H1 (cell line): ENCODE data around the gene RCBTB1. TPM values are rescaled to one million over a fixed set of nuclear protein-coding genes. Genes with fewer than 3 reads are reported as not detected.
A peak's percentile ranks its signal among the peaks of the same experiment; 100 is the strongest.

Source experiments
- CTCF ChIA-PET: fragments of 300-600 bp; sonication (Branson Sonifier 250); formaldehyde crosslinking; loops from one replicate; lab custom pipeline; 2021; ENCODE audit not compliant: partially characterized antibody; lab: Charles Lee
- POLR2A ChIA-PET: fragments of 300-600 bp; sonication (Branson Sonifier 250); formaldehyde crosslinking; loops from one replicate; lab custom pipeline; 2021; ENCODE audit warnings: inconsistent platforms; ENCODE audit not compliant: partially characterized antibody; lab: Charles Lee
- DNase-seq, 2 experiments: peaks; one replicate each; pipeline versions ENCODE4 v3.0.0 to v3.0.0-alpha.2; 2010 to 2022; ENCODE audit warnings: low spot score in 2 of 2, low read depth in 1 of 2, mixed read lengths in 1 of 2
- FAIRE-seq: peaks from 2 replicates; lab custom pipeline; 2011; peaks lifted over from hg19 to GRCh38; lab: Jason Lieb, UNC
- H2AFZ ChIP-seq: 2 replicates; pipeline ENCODE4 v1.8.1; 2012; ENCODE audit warnings: low read length, inconsistent platforms
- H2AK5ac ChIP-seq: 2 replicates; pipeline ENCODE4 v1.6.1; 2013; ENCODE audit warnings: low read depth, low read length
- H2BK120ac ChIP-seq: replicated peaks from 2 replicates; pipeline ENCODE3; 2013; ENCODE audit warnings: low read depth, low read length, inconsistent platforms
- H2BK12ac ChIP-seq: 2 replicates; pipeline ENCODE4 v1.6.1; 2013; ENCODE audit warnings: low read depth, low read length
- H2BK15ac ChIP-seq: 2 replicates; pipeline ENCODE4 v1.6.1; 2013; ENCODE audit warnings: low read length
- H2BK20ac ChIP-seq: 2 replicates; pipeline ENCODE4 v1.6.1; 2013; ENCODE audit warnings: low read length
- H2BK5ac ChIP-seq: 2 replicates; pipeline ENCODE4 v1.6.1; 2013; ENCODE audit warnings: low read depth, low read length
- H3K14ac ChIP-seq: 2 replicates; pipeline ENCODE4 v1.6.1; 2013; ENCODE audit warnings: inconsistent platforms; ENCODE audit not compliant: insufficient read length
- H3K18ac ChIP-seq: 2 replicates; pipeline ENCODE4 v1.6.1; 2013; ENCODE audit warnings: low read length; ENCODE audit errors: extremely low read depth
- H3K23ac ChIP-seq: 2 replicates; pipeline ENCODE4 v1.6.1; 2013; ENCODE audit warnings: inconsistent platforms; ENCODE audit not compliant: insufficient read length
- H3K23me2 ChIP-seq: 2 replicates; pipeline ENCODE4 v1.6.1; 2013; ENCODE audit warnings: low read depth, low read length
- H3K27ac ChIP-seq: 2 replicates; pipeline ENCODE4 v1.6.1; 2011; ENCODE audit warnings: low read depth, low read length, inconsistent platforms
- H3K27me3 ChIP-seq, 4 experiments: replicated peaks in 1 of 4; 1 replicate in 1 of 4; 2 replicates in 3 of 4; pipeline versions ENCODE4 v1.6.1 to v1.8.1; 2011 to 2013; ENCODE audit warnings: low read length in 3 of 4, mild to moderate bottlenecking in 3 of 4, inconsistent platforms in 2 of 4, mixed read lengths in 2 of 4, moderate library complexity in 1 of 4; ENCODE audit not compliant: control insufficient read depth in 3 of 4, insufficient read depth in 3 of 4; ENCODE audit errors: extremely low read depth in 1 of 4
- H3K36me3 ChIP-seq, 4 experiments: 2 replicates each; pipeline versions ENCODE4 v1.6.1 to v1.8.1; 2011 to 2013; ENCODE audit warnings: mild to moderate bottlenecking in 4 of 4, low read length in 3 of 4, moderate library complexity in 2 of 4, control low read depth in 1 of 4, inconsistent platforms in 1 of 4; ENCODE audit not compliant: insufficient read depth in 4 of 4, control insufficient read depth in 2 of 4
- H3K4ac ChIP-seq: replicated peaks from 2 replicates; pipeline ENCODE3; 2013; ENCODE audit warnings: low read length, low read depth, mixed read lengths, inconsistent platforms; ENCODE audit not compliant: insufficient read length
- H3K4me1 ChIP-seq, 4 experiments: replicated peaks in 1 of 4; 1 replicate in 1 of 4; 2 replicates in 3 of 4; pipeline versions ENCODE4 v1.6.1 to v1.8.1; 2011 to 2013; ENCODE audit warnings: low read length in 3 of 4, inconsistent platforms in 2 of 4, mixed read lengths in 1 of 4; ENCODE audit not compliant: insufficient read depth in 4 of 4, control insufficient read depth in 3 of 4
- H3K4me2 ChIP-seq, 2 experiments: 2 replicates each; pipeline versions ENCODE4 v1.6.1 to v1.8.1; 2011 to 2013; ENCODE audit warnings: low read depth in 2 of 2, low read length in 2 of 2, control low read depth in 1 of 2, inconsistent platforms in 1 of 2, mild to moderate bottlenecking in 1 of 2; ENCODE audit not compliant: insufficient read depth in 1 of 2
- H3K4me3 ChIP-seq, 4 experiments: fragments of 200-600, 300-600 bp in 1 of 4; sonication (generic), shearing (Covaris generic), sonication (Bioruptor Twin) in 1 of 4; 2 replicates each; pipeline versions ENCODE4 v1.5.1 to v1.8.1; 2011 to 2016; ENCODE audit warnings: low read length in 4 of 4, low read depth in 3 of 4, control low read depth in 2 of 4, inconsistent platforms in 2 of 4, mild to moderate bottlenecking in 2 of 4, mixed read lengths in 1 of 4, moderate library complexity in 1 of 4; ENCODE audit not compliant: insufficient read depth in 2 of 4; ENCODE audit errors: extremely low read depth in 1 of 4
- H3K56ac ChIP-seq: replicated peaks from 2 replicates; pipeline ENCODE3; 2013; ENCODE audit warnings: low read depth, mild to moderate bottlenecking, mixed read lengths, low read length, inconsistent platforms; ENCODE audit not compliant: insufficient read length
- H3K79me1 ChIP-seq: 2 replicates; pipeline ENCODE4 v1.6.1; 2013; ENCODE audit warnings: low read depth, low read length, control low read depth
- H3K79me2 ChIP-seq, 2 experiments: 2 replicates each; pipeline versions ENCODE4 v1.6.1 to v1.8.1; 2012 to 2013; ENCODE audit warnings: low read length in 2 of 2, mild to moderate bottlenecking in 2 of 2, inconsistent platforms in 1 of 2; ENCODE audit not compliant: insufficient read depth in 2 of 2, control insufficient read depth in 1 of 2
- H3K9ac ChIP-seq, 4 experiments: replicated peaks in 1 of 4; 1 replicate in 1 of 4; 2 replicates in 3 of 4; pipeline versions ENCODE4 v1.6.1 to v1.8.1; 2011 to 2013; ENCODE audit warnings: low read depth in 3 of 4, low read length in 3 of 4, control low read depth in 2 of 4, mild to moderate bottlenecking in 2 of 4, moderate library complexity in 2 of 4, inconsistent platforms in 1 of 4; ENCODE audit errors: extremely low read depth in 1 of 4
- H3K9me3 ChIP-seq, 2 experiments: 2 replicates each; pipeline versions ENCODE4 v1.6.1 to v1.8.1; 2012 to 2013; ENCODE audit warnings: mild to moderate bottlenecking in 2 of 2, moderate library complexity in 2 of 2, control low read depth in 1 of 2, inconsistent platforms in 1 of 2, low read depth in 1 of 2, low read length in 1 of 2, mixed read lengths in 1 of 2; ENCODE audit not compliant: insufficient read depth in 2 of 2
- H4K20me1 ChIP-seq, 2 experiments: replicated peaks in 1 of 2; 2 replicates each; pipeline versions ENCODE3 to v1.8.1; 2011 to 2013; ENCODE audit warnings: inconsistent platforms in 2 of 2, low read length in 2 of 2, mild to moderate bottlenecking in 1 of 2; ENCODE audit not compliant: insufficient read depth in 2 of 2, control insufficient read depth in 1 of 2
- H4K5ac ChIP-seq: 2 replicates; pipeline ENCODE4 v1.6.1; 2013; ENCODE audit warnings: low read length, low read depth, mixed read lengths, inconsistent platforms; ENCODE audit not compliant: insufficient read length
- H4K8ac ChIP-seq: 2 replicates; pipeline ENCODE4 v1.8.0; 2013; ENCODE audit warnings: mild to moderate bottlenecking, moderate library complexity, low read length, inconsistent platforms; ENCODE audit not compliant: insufficient read depth; ENCODE audit errors: extremely low read depth
- H4K91ac ChIP-seq: replicated peaks from 2 replicates; pipeline ENCODE3; 2013; ENCODE audit warnings: low read length, mixed read lengths, inconsistent platforms; ENCODE audit not compliant: insufficient read length
- CEBPB ChIP-seq: IDR thresholded peaks from 2 replicates; pipeline ENCODE4 v1.6.1; 2012; ENCODE audit warnings: low read depth, low read length
- CREB1 ChIP-seq: IDR thresholded peaks from 2 replicates; pipeline ENCODE4 v1.6.1; 2012; ENCODE audit warnings: inconsistent platforms
- NRF1 ChIP-seq: IDR thresholded peaks from 2 replicates; pipeline ENCODE4 v1.6.1; 2011; ENCODE audit warnings: mild to moderate bottlenecking, low read depth, low read length, improper control_type of control experiment
- SAP30 ChIP-seq: fragments of 300-600 bp; sonication (generic); IDR thresholded peaks from 2 replicates; pipeline ENCODE4 v1.7.1; 2012; ENCODE audit warnings: low read length, moderate library complexity, mild to moderate bottlenecking, inconsistent platforms; ENCODE audit not compliant: insufficient read depth, insufficient replicate concordance
- SIN3A ChIP-seq, 2 experiments: IDR thresholded peaks in 1 of 2; conservative IDR thresholded peaks in 1 of 2; 2 replicates each; pipeline ENCODE4 v1.6.1; 2011 to 2012; ENCODE audit warnings: low read length in 2 of 2, improper control_type of control experiment in 1 of 2, low read depth in 1 of 2, mild to moderate bottlenecking in 1 of 2
- SP2 ChIP-seq: IDR thresholded peaks from 2 replicates; pipeline ENCODE4 v1.6.1; 2012; ENCODE audit warnings: mild to moderate bottlenecking, low read length, inconsistent platforms
- SRF ChIP-seq: IDR thresholded peaks from 2 replicates; pipeline ENCODE4 v1.6.1; 2011; ENCODE audit warnings: mild to moderate bottlenecking, low read depth, low read length, moderate library complexity
- TAF7 ChIP-seq: optimal IDR thresholded peaks from 2 replicates; pipeline ENCODE3; 2011; ENCODE audit warnings: low read depth, mild to moderate bottlenecking, inconsistent platforms, low read length, moderate library complexity, borderline replicate concordance
- TBP ChIP-seq: IDR thresholded peaks from 2 replicates; pipeline ENCODE4 v1.6.1; 2011; ENCODE audit warnings: low read depth, low read length, improper control_type of control experiment
- WGBS, 2 experiments: shearing (Covaris generic) in 1 of 2; methylation state at CpG; one replicate each; pipeline versions ENCODE4 v1.1.6 to v1.1.7; 2013 to 2015; ENCODE audit warnings: low lambda C conversion rate in 2 of 2, mixed read lengths in 2 of 2, inconsistent platforms in 1 of 2, low coverage in 1 of 2, missing lambda C conversion rate in 1 of 2; ENCODE audit not compliant: insufficient replicate concordance in 2 of 2, insufficient coverage in 1 of 2, insufficient read length in 1 of 2; ENCODE audit errors: extremely low coverage in 1 of 2, missing lambda C conversion rate in 1 of 2; 5-methylcytosine and 5-hydroxymethylcytosine counted together
- polyA plus RNA-seq, 7 experiments: library from polyadenylated mRNA; depleted of rRNA in 3 of 7; stranded (reverse) in 5 of 7; unstranded in 2 of 7; fragments of >200 nt in 5 of 7; fragments of 200-250 nt in 2 of 7; gene quantifications; 1 replicate in 5 of 7; 2 replicates in 1 of 7; 4 replicates in 1 of 7; pipeline versions ENCODE4 v1.2.1 to v1.2.3, GENCODE V29; 2011 to 2013; ENCODE audit warnings: missing spikeins in 2 of 7, mixed read lengths in 2 of 7
- total RNA-seq: library from RNA; stranded (reverse); fragmentation: NEBNext Ultra II Directional; extraction: Animal tissue kit (Norgen Biotek cat#: 25700); gene quantifications from 2 replicates; pipeline ENCODE4 v1.2.1, GENCODE V29; 2021
- TF ChIP-seq, protein P1 (sequence below): IDR thresholded peaks from 2 replicates; pipeline ENCODE4 v1.6.1; 2012; ENCODE audit warnings: inconsistent platforms
- TF ChIP-seq, protein P2 (sequence below), 3 experiments: IDR thresholded peaks; 1 replicate in 2 of 3; 2 replicates in 1 of 3; pipeline versions ENCODE4 v1.5.1 to v1.6.1; 2011; ENCODE audit warnings: low read length in 3 of 3, mild to moderate bottlenecking in 3 of 3, inconsistent platforms in 2 of 3, low read depth in 1 of 3, moderate library complexity in 1 of 3; ENCODE audit not compliant: insufficient read depth in 1 of 3; ENCODE audit errors: control extremely low read depth in 1 of 3

The RCBTB1 gene
- total and polyA plus RNA-seq, 2 of the 8 experiments (the other 6 are each of a cell fraction or from before 2014, with no cell fraction given), result 13.7 to 29.8 TPM

DNA sequence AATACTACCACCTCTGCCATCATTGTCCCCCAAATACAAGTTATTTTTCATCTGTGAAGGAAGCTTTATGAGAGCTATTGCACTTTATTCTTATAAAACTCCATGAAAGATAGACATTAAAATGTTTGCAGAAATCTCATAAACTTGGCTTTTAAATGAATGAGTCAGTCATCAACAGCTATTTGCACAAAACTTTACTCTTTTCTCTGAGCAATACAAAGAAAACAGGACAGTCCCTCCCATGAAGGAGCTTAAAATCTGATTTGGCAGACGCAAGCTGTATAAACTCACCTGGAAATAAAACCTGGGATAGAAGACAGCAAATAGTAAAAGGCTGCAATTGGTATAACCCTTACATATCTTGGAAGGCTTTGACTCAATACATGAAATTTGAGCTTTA is 16.6 kb upstream of the RCBTB1 start:
- Histone ChIP-seq H3K23ac (no peak overlapping the region), H4K91ac (no peak overlapping the region), H4K5ac (no peak overlapping the region), H2BK15ac (no peak overlapping the region), H2BK120ac (no peak overlapping the region), H2BK5ac (no peak overlapping the region), H3K27me3 (no peaks in the 10 kb centered on the region; a peak in 1 of 7 replicates), H3K36me3 (no peaks in the 10 kb centered on the region; a peak in 1 of 8 replicates), H2AFZ (0 out of 2 replicates have a peak overlapping the region, but pooled peaks have one; percentile 41), H3K79me2 (no peaks in the 10 kb centered on the region), H3K4ac (no peak overlapping the region), H3K27ac (no peak overlapping the region), H4K20me1 (no peaks in the 10 kb centered on the region), H3K4me1 (no peaks in the 10 kb centered on the region), H3K14ac (no peak overlapping the region), H3K23me2 (no peaks in the 10 kb centered on the region), H4K8ac (no peak overlapping the region), H3K18ac (no peak overlapping the region), H2BK20ac (no peak overlapping the region), H3K9ac (no peak overlapping the region), H3K9me3 (no peaks in the 10 kb centered on the region), H2AK5ac (no peak overlapping the region), H3K4me3 (no peak overlapping the region), H3K79me1 (no peaks in the 10 kb centered on the region), H3K4me2 (no peak overlapping the region), H3K56ac (no peak overlapping the region), H2BK12ac (no peak overlapping the region)
- no peak for DNase-seq
- ChIA-PET POLR2A (interaction anchor here (0.5 to 0.6 kb wide), 2 partner anchors 78 to 510 kb away, joined by 3 read pairs; no protein-coding TSS in a partner anchor), CTCF (interaction anchor here (1.2 to 1.8 kb wide), 3 partner anchors 31 to 180 kb away, joined by 3 to 6 read pairs (median 4); no protein-coding TSS in a partner anchor)
- no peak for FAIRE-seq
- WGBS, 2 experiments, result 86% methylated on average over 1 of the region's 1 CpG; no CpG with 5 or more reads in 1 of the 2 experiments
- TF ChIP-seq TAF7, result no peak
- no peak for TF ChIP-seq SRF
- no peak for TF ChIP-seq CEBPB
- no peak for TF ChIP-seq CREB1
- TF ChIP-seq, protein P1, sequence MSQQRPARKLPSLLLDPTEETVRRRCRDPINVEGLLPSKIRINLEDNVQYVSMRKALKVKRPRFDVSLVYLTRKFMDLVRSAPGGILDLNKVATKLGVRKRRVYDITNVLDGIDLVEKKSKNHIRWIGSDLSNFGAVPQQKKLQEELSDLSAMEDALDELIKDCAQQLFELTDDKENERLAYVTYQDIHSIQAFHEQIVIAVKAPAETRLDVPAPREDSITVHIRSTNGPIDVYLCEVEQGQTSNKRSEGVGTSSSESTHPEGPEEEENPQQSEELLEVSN, result no peak
- TF ChIP-seq SP2, result no peak
- TF ChIP-seq, protein P2, sequence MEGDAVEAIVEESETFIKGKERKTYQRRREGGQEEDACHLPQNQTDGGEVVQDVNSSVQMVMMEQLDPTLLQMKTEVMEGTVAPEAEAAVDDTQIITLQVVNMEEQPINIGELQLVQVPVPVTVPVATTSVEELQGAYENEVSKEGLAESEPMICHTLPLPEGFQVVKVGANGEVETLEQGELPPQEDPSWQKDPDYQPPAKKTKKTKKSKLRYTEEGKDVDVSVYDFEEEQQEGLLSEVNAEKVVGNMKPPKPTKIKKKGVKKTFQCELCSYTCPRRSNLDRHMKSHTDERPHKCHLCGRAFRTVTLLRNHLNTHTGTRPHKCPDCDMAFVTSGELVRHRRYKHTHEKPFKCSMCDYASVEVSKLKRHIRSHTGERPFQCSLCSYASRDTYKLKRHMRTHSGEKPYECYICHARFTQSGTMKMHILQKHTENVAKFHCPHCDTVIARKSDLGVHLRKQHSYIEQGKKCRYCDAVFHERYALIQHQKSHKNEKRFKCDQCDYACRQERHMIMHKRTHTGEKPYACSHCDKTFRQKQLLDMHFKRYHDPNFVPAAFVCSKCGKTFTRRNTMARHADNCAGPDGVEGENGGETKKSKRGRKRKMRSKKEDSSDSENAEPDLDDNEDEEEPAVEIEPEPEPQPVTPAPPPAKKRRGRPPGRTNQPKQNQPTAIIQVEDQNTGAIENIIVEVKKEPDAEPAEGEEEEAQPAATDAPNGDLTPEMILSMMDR (IDR thresholded peaks at IDR 0.05; ENCODE audit: control extremely low read depth in 1 of 3, insufficient read depth in 1 of 3, low read depth in 1 of 3, low read length in 3 of 3), result no peak
- TF ChIP-seq NRF1, result no peak
- no peak for TF ChIP-seq SAP30
- TF ChIP-seq SIN3A (conservative IDR thresholded peaks at IDR 0.05 in 1 of 2, IDR thresholded peaks at IDR 0.05 in 1 of 2; ENCODE audit: low read depth in 1 of 2, low read length in 2 of 2), result no peak
- no peak for TF ChIP-seq TBP
